ENCODE data around the gene FAM204A.
A peak's percentile ranks its signal among the peaks of the same experiment; 100 is the strongest.

The FAM204A gene

GRCh38 chr10:118277871-118278270 is 64.3 kb downstream of the FAM204A start:
- DNase-seq = no peak

GRCh38 chr10:118276727-118277126 is 65.4 kb downstream of the FAM204A start:
- no peak for DNase-seq

- no peak for DNase-seq
Observed at GRCh38 chr10:118276204-118276603, 65.9 kb downstream of the FAM204A start.

- no peak for DNase-seq
Observed at GRCh38 chr10:118273662-118274061, 68.5 kb downstream of the FAM204A start.

- DNase-seq = no peak
Observed at GRCh38 chr10:118272767-118273166, 69.4 kb downstream of the FAM204A start.

- DNase-seq = no peak
Observed at GRCh38 chr10:118272149-118272721, 69.9 kb downstream of the FAM204A start.

GRCh38 chr10:118271671-118272070 is 70.5 kb downstream of the FAM204A start:
- DNase-seq = no peak

GRCh38 chr10:118266098-118266748 is 75.9 kb downstream of the FAM204A start:
- DNase-seq = no peak

- DNase-seq = no peak
Observed at GRCh38 chr10:118264838-118265470, 77.2 kb downstream of the FAM204A start.

- DNase-seq = no peak
Observed at GRCh38 chr10:118264252-118264651, 77.9 kb downstream of the FAM204A start.

- no peak for DNase-seq
Observed at GRCh38 chr10:118262538-118262937, 79.6 kb downstream of the FAM204A start.

GRCh38 chr10:118259288-118259906 is 82.7 kb downstream of the FAM204A start:
- DNase-seq = peak; percentile 71

GRCh38 chr10:118258285-118258684 is 83.8 kb downstream of the FAM204A start:
- DNase-seq = peak; percentile 15

- peak; percentile 91 for DNase-seq
Observed at GRCh38 chr10:118256825-118257570, 85.1 kb downstream of the FAM204A start.

- DNase-seq = no peak
Observed at GRCh38 chr10:118256209-118256608, 85.9 kb downstream of the FAM204A start.

- peak; percentile 27 for DNase-seq
Observed at GRCh38 chr10:118255355-118255754, 86.8 kb downstream of the FAM204A start.

GRCh38 chr10:118254654-118255053 is 87.5 kb downstream of the FAM204A start:
- DNase-seq = no peak

- no peak for DNase-seq
Observed at GRCh38 chr10:118253397-118253796, 88.7 kb downstream of the FAM204A start.

GRCh38 chr10:118251791-118252190 is 90.3 kb downstream of the FAM204A start:
- DNase-seq = no peak

- no peak for DNase-seq
Observed at GRCh38 chr10:118249714-118250113, 92.4 kb downstream of the FAM204A start.

Data from NCI-H82 (cell line).